Mesothelial cell of epicardium (in vitro differentiated cells): ENCODE results near the gene TOMM6. TPM values are rescaled to one million over a fixed set of nuclear protein-coding genes. Genes with fewer than 3 reads are reported as not detected.

ENCODE experiments used
- DNase-seq, 2 experiments: peaks; one replicate each; pipeline ENCODE4 v3.0.0; 2021; ENCODE audit warnings: low spot score in 2 of 2; ENCODE audit not compliant: unreplicated experiment in 2 of 2
- H3K27ac Mint-ChIP-seq: 2 replicates; pipeline ENCODE4 v1.8.0; 2021; ENCODE audit warnings: mixed read lengths
- H3K27me3 Mint-ChIP-seq: 2 replicates; pipeline ENCODE4 v1.8.0; 2021; ENCODE audit warnings: low read depth, mixed read lengths
- H3K36me3 Mint-ChIP-seq: 2 replicates; pipeline ENCODE4 v1.8.0; 2021; ENCODE audit warnings: mixed read lengths
- H3K4me1 Mint-ChIP-seq: 2 replicates; pipeline ENCODE4 v1.8.0; 2021; ENCODE audit warnings: mixed read lengths
- H3K4me3 Mint-ChIP-seq: 2 replicates; pipeline ENCODE4 v1.8.0; 2021; ENCODE audit warnings: mild to moderate bottlenecking, moderate library complexity, mixed read lengths
- H3K9me3 Mint-ChIP-seq: 2 replicates; pipeline ENCODE4 v1.8.0; 2021; ENCODE audit warnings: mixed read lengths
- total RNA-seq: library from RNA; stranded (reverse); gene quantifications from 3 replicates; pipeline ENCODE4 v1.2.1, GENCODE V29; 2021
- TF ChIP-seq, protein P1 (sequence below): fragments of 200-600 bp; sonication (generic); IDR thresholded peaks from one replicate; pipeline ENCODE4 v1.5.0; 2021; ENCODE audit warnings: antibody characterized with exemption; ENCODE audit not compliant: unreplicated experiment

The TOMM6 gene
- total RNA-seq, 1 donor from 2014 or later: 151 TPM

DNA sequence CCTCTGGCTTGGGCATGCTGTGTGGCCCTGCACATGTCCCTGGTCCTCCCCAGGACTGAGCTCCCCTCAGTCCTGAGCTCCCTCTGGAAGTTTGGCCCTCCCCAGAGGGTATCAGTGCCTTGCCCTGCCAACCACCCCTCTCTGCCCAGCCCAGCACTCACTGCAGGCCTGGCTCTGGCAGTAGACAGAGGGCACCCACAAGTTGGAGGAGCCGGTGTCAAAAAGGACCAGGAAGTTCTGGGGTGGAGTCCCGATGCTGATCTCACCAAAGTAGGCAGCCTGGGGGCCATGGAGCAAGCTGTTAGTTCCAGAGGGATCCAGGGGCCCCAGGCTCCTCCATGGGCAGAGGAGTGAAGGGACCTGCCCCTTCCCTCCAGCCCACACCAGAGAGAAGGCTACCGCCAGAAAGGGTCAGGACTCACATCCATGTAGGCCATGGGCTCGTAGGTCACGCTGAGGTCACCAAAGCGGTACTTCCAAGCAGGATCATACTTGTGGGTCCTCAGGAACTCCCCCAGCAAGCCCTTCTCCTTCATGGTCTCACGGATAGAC, 43.2 kb upstream of the TOMM6 start:
- Mint-ChIP-seq H3K4me1 (no peaks in the 10 kb centered on the region), H3K4me3 (no peak overlapping the region), H3K9me3 (no peaks in the 10 kb centered on the region), H3K27me3 (peaks cover 6% of the 10 kb centered on the region), H3K27ac (no peak overlapping the region), H3K36me3 (no peaks in the 10 kb centered on the region)
- TF ChIP-seq, protein P1, sequence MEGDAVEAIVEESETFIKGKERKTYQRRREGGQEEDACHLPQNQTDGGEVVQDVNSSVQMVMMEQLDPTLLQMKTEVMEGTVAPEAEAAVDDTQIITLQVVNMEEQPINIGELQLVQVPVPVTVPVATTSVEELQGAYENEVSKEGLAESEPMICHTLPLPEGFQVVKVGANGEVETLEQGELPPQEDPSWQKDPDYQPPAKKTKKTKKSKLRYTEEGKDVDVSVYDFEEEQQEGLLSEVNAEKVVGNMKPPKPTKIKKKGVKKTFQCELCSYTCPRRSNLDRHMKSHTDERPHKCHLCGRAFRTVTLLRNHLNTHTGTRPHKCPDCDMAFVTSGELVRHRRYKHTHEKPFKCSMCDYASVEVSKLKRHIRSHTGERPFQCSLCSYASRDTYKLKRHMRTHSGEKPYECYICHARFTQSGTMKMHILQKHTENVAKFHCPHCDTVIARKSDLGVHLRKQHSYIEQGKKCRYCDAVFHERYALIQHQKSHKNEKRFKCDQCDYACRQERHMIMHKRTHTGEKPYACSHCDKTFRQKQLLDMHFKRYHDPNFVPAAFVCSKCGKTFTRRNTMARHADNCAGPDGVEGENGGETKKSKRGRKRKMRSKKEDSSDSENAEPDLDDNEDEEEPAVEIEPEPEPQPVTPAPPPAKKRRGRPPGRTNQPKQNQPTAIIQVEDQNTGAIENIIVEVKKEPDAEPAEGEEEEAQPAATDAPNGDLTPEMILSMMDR: no peak
- no peak for DNase-seq

DNA sequence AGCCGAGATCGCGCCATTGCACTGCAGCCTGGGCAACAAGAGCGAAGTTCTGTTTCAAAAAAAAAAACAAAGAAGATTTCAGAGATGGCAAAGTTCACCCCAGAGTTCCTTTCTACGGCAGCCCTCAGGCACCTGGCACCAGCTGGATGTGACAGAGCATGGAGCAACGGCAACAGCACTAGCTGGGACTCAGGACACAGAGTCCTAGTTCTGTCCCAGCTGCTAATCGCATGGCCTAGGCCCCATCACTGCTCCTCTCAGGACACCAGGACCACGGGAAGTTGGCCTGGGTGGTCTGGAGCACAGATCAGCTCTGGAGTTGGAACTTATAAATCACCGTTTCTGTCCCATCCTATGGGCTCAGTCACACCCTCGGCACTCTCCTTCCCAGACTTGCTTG, 41.4 kb upstream of the TOMM6 start:
- Mint-ChIP-seq H3K27ac (no peak overlapping the region), H3K36me3 (no peaks in the 10 kb centered on the region), H3K9me3 (peaks cover 6% of the 10 kb centered on the region), H3K27me3 (peaks cover 12% of the 10 kb centered on the region), H3K4me1 (peaks cover 2% of the 10 kb centered on the region), H3K4me3 (no peak overlapping the region)
- DNase-seq: no peak
- TF ChIP-seq, protein P1: no peak

DNA sequence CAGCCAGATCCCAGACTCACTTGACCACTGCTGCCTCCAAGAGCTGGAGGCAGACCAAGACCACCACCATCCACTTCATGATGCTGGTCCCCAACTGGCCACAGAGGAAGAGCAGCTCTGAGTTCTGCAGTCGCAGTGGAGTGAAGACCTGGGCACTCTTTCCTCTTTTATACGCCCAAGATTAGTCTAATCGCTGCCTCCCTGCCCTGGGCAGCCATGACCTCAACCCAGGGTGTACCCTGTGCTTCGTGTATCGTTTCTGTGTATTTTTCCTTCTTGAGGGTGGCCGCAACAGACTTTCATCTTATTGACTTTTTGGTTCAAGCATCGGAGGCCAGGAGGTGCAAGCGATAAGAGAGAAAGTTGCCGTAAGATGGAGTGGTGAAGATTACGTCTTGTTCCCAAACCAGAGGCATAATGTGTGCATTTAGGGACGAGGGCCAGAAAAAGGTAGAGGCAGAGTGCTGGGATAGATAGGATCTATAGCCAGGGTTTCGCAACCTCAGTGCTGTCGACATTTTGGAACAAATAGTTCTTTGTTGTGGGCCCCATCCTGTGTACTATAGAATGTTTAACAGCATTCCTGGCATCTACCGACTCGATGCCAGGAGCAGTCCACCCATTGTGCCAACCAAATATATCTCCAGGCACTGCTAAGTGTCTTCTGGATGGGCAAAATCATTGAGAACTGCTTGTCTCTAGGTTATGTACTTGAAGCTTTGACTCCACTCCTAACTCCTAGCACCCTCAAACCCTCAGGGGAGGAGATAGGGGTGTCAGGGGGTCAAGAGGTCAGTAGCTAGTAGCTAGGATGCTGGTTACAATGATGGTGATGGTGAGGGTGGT, 40.0 kb upstream of the TOMM6 start, which contains the start of gene PGC:
Gene PGC, minus strand, starts transcription at position 142 of the 846 bp plus-strand sequence. Its CDS starts 63 bp downstream, at position 79.
- TF ChIP-seq, protein P1: no peak
- H3K27ac Mint-ChIP-seq: no peak within 1 kb of the TSS
- H3K36me3 Mint-ChIP-seq: no peaks in the 10 kb centered on the region
- H3K27me3 Mint-ChIP-seq: peaks cover 13% of the 10 kb centered on the region
- H3K4me3 Mint-ChIP-seq: no peak within 1 kb of the TSS
- H3K9me3 Mint-ChIP-seq: peaks cover 6% of the 10 kb centered on the region
- peaks cover 2% of the 10 kb centered on the region for H3K4me1 Mint-ChIP-seq
- no peak for DNase-seq

DNA sequence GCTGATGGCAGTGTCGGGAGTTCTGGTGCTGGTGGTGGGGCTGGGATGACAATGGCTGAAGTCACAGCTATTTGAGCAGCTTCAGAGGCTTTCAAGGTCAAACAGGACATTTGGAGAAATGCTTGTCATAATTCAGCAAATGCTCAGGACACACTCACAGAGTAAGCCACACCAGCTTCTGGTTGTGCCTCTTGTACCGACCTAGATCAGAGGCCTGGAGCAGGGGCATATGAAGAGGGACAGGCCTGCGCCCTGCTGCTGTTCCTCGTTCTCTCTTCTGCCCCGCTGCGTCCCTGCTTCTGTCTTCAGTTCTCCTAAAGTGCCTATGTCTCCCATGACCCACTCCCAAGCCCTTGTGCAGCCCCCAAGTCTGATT, 39.4 kb upstream of the TOMM6 start:
- TF ChIP-seq, protein P1: no peak
- no peaks in the 10 kb centered on the region for H3K36me3 Mint-ChIP-seq
- H3K9me3 Mint-ChIP-seq: peaks cover 6% of the 10 kb centered on the region
- no peak for DNase-seq
- no peak overlapping the region for H3K4me3 Mint-ChIP-seq
- peaks cover 2% of the 10 kb centered on the region for H3K4me1 Mint-ChIP-seq
- H3K27me3 Mint-ChIP-seq: peaks cover 14% of the 10 kb centered on the region
- H3K27ac Mint-ChIP-seq: no peak overlapping the region

DNA sequence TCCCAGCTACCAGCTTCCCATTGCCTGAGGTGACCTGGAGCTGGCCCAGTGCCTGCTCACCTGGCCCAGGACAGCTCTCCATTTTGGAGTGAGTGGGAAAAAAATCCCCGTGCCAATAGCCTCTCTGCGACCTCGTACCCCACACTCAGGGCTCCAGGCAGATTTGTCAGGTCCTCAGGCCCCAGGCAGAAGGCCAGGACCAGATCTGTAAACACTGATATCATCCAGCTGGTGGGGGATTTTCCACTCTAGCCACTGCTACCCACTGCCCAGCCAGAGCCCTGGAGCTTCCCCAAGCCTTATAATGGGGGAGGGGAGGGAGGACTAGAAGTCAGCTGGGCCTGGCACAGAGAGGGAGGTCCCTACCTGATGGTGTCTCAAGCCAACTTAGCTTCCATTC, 39.0 kb upstream of the TOMM6 start:
- Mint-ChIP-seq H3K27ac (no peak overlapping the region), H3K9me3 (peaks cover 6% of the 10 kb centered on the region), H3K36me3 (no peaks in the 10 kb centered on the region), H3K4me1 (peaks cover 2% of the 10 kb centered on the region), H3K27me3 (peaks cover 19% of the 10 kb centered on the region), H3K4me3 (no peak overlapping the region)
- TF ChIP-seq, protein P1: no peak
- no peak for DNase-seq
